ENCODE measurements around the gene MYH6.

- TF ChIP-seq CTCF (IDR thresholded peaks at IDR 0.05) (no peak), EZH2 (IDR thresholded peaks at IDR 0.05; ENCODE audit: borderline replicate concordance, insufficient read depth, low read depth, low read length, poor library complexity, severe bottlenecking) (no peak)
Observed at GRCh38 chr14:23357261-23357660, 50.8 kb downstream of the MYH6 start.
